HFF-Myc (cell line): ENCODE data around the gene RPS3.

Experiments used
- DNase-seq: peaks from one replicate; pipeline ENCODE4 v3.0.0-alpha.2; 2011; ENCODE audit warnings: low read depth; ENCODE audit errors: extremely low read depth
- H3K4me3 ChIP-seq: replicated peaks from 2 replicates; pipeline ENCODE4 v1.5.1; 2011; ENCODE audit warnings: low read depth, mild to moderate bottlenecking, control low read depth, low read length
- TF ChIP-seq, protein P1 (sequence below): IDR thresholded peaks from 2 replicates; pipeline ENCODE4 v1.5.1; 2012; ENCODE audit warnings: mild to moderate bottlenecking, low read depth, low read length, control low read depth; ENCODE audit errors: missing control alignments

The RPS3 gene

DNA sequence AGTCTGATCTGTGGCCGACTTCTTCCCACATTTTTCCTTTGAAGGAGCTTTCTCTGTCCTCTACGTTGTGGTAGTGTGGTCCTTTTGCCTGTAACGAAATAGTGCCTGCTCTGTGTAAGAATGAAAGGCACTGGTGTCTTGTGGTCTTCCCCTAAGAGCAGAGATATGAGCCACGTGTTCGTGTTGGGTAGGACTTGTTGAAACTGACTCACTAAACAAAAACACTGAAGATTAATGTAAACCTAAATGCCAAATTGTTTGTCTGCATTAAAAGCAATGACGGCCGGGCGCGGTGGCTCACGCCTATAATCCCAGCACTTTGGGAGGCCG is 10.1 kb upstream of the RPS3 start:
- no peak overlapping the region for H3K4me3 ChIP-seq
- DNase-seq = no peak
- TF ChIP-seq, protein P1, sequence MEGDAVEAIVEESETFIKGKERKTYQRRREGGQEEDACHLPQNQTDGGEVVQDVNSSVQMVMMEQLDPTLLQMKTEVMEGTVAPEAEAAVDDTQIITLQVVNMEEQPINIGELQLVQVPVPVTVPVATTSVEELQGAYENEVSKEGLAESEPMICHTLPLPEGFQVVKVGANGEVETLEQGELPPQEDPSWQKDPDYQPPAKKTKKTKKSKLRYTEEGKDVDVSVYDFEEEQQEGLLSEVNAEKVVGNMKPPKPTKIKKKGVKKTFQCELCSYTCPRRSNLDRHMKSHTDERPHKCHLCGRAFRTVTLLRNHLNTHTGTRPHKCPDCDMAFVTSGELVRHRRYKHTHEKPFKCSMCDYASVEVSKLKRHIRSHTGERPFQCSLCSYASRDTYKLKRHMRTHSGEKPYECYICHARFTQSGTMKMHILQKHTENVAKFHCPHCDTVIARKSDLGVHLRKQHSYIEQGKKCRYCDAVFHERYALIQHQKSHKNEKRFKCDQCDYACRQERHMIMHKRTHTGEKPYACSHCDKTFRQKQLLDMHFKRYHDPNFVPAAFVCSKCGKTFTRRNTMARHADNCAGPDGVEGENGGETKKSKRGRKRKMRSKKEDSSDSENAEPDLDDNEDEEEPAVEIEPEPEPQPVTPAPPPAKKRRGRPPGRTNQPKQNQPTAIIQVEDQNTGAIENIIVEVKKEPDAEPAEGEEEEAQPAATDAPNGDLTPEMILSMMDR = no peak

DNA sequence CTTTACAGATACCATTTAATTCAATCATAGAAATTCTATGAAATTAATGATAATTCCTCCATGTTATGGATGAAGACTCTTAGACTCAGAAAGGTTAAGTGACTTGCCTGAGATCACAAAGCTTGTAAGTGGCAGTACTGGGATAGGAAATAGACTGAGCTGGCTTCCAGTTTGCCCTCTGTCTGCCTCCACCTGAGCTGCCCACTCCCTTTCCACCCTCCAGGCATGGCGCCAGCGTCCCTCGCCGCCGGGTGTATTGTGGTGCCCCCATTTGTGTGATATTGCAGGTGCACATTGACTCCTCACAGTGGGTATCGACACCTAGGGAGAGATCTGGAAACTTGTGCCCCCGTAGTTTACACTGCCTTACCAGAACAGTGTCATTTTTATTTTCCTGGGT is 9.4 kb upstream of the RPS3 start:
- TF ChIP-seq, protein P1 = no peak
- H3K4me3 ChIP-seq = no peak overlapping the region
- DNase-seq = no peak

DNA sequence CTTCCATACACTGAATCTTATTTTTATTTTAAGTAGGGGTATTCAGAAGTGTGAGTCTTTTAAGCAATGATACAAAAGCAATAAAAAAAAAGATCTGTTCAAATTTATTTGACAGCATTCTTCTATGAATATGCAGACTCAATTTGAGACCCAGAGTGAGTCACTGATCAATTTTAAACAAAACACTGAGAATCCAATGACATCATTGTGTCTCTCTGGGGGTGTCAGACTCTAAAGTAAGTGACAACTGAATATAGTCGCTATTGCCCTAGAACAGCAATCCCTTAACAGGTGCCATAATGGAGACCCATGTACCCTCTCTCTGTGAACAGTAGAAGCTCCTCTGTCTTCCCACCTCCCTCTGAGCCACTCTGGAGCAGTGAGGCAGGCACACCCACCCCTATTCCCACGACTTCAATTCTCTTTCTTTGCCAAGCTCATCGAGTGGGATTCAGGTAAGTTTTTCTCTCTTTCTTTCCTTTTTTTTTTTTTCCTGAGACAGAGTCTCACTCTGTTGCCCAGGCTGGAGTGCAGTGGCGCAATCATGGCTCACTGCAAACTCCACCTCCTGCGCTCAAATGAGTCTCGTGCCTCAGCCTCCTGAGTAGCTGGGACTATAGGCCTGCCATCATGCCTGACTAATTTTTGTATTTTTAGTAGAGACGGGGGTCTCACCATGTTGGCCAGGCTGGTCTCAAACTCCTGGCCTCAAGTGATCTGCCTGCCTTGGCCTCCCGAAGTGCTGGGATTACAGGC is 5.1 kb upstream of the RPS3 start:
- no peak overlapping the region for H3K4me3 ChIP-seq
- DNase-seq = no peak
- TF ChIP-seq, protein P1 = no peak

DNA sequence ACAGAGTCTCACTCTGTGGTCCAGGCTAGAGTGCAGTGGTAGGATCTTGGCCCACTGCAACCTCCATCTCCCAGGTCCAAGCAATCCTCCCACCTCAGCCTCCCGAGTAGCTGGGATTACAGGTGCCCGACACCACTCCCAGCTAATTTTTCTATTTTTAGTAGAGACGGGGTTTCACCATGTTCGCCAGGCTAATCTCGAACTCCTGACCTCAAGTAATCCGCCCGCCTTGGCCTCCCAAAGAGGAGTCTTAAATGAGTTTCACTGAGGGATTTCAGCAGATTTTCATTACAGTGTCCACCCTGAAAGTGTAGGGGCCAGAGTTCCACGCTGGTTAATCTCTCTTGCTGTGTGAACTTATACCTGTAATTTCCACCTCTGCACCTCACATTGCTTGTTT is 412 bp upstream of the RPS3 start:
- H3K4me3 ChIP-seq = no peak overlapping the region; the same call in 1 of the 2 replicates
- TF ChIP-seq, protein P1 = no peak
- DNase-seq = no peak

DNA sequence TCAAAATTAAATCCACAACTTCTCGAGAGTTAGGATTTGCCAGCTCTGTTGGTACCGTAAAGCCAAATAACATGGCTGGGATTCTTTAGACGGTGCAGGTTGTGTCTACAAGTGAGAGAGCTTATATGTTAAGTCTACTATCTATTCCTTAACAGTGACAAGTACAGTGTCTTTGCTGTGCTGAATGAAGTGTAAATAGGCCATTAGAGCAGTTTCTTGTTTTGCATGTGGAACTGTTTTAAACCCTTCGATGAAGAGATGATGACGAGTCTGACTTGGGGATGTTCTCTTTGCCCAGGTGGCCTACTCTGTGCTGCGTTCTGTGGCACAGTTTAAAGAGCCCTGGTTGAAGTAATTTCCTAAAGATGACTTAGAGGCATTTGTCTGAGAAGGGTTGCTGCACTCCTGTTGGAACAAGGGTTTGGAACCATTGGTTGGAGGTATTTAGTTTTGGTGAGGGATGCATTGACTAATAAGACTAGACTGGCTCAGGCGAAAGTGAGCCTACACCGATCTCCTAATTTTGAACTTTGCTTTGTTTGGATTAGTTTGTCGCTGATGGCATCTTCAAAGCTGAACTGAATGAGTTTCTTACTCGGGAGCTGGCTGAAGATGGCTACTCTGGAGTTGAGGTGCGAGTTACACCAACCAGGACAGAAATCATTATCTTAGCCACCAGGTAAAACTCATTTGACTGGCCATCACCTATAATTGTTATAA is 988 bp downstream of the RPS3 start:
- peak overlapping the region; percentile 96 for H3K4me3 ChIP-seq
- no peak for DNase-seq
- TF ChIP-seq, protein P1 = no peak

DNA sequence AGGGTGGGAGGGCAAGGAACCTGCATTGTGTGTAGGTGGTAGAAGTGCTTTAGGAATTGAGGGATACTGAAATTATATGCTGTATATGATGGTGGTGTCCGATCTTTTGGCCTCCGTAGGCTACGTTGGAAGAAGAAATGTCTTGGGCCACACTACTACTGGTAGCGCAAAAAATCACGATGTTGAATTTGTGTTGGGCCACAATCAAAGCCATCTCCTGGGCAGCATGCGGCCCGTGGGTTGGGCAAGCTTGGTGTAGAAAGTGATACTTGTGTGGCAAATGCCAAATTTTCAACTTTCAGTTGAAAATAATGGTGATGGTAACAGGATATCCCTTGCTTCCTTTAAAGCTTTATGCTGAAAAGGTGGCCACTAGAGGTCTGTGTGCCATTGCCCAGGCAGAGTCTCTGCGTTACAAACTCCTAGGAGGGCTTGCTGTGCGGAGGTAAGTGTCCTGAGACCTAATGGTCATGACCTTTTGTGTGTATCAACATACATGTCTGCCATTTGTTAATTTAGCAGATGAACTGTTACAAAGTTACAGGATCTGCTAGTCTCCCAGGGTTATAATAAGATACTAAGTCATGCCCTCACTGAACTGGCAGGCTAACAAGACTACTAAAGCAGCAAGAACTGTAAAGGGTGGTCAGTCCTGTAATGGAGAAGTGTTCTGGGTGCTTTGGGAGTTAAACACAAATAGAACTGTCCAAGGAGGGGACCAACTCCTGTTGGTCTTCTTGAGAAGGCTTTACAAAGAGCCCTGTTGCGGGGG is 2.9 kb downstream of the RPS3 start:
- TF ChIP-seq, protein P1 = peak; percentile 13
- DNase-seq = no peak
- peak overlapping the region; percentile 96 for H3K4me3 ChIP-seq
